DMS153 treated with DMSO at 0.1 percent for 48 hours (cell line): Measurements from ENCODE around the gene SMOC1.

Source experiments
- DNase-seq: peaks from one replicate; lab custom pipeline; 2025; ENCODE audit not compliant: unreplicated experiment; lab: John Stamatoyannopoulos, UW

SMOC1 gene

GRCh38 chr14:69941768-69942742 is 62.8 kb downstream of the SMOC1 start:
- DNase-seq: no peak

GRCh38 chr14:69943084-69943780 is 64.0 kb downstream of the SMOC1 start:
- no peak for DNase-seq

GRCh38 chr14:69945347-69945746 is 66.1 kb downstream of the SMOC1 start:
- DNase-seq: no peak

- DNase-seq: peak; percentile 25
Observed at GRCh38 chr14:69945912-69946311, 66.7 kb downstream of the SMOC1 start.

- no peak for DNase-seq
Observed at GRCh38 chr14:69948351-69948750, 69.1 kb downstream of the SMOC1 start.

DNA sequence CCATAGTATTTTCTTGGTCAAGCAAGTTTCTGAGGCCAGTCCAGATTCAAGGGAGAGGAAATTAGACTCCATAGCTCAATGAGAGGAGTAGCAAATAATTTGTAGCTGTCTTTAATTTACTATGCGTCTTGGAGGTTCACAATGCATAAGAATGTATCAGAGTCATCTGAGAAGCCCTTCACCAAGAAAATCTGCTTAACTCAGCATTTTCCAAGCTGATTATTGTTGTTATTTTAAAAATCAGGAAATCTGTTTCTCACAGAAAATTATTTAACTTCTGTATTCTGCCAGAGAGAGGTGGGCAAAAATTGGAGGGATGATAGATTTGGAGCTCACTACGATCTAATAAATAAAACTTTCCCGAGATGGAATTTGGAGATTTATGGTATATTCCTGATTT is 72.0 kb downstream of the SMOC1 start:
- no peak for DNase-seq

GRCh38 chr14:69951935-69952334 is 72.7 kb downstream of the SMOC1 start:
- no peak for DNase-seq

DNA sequence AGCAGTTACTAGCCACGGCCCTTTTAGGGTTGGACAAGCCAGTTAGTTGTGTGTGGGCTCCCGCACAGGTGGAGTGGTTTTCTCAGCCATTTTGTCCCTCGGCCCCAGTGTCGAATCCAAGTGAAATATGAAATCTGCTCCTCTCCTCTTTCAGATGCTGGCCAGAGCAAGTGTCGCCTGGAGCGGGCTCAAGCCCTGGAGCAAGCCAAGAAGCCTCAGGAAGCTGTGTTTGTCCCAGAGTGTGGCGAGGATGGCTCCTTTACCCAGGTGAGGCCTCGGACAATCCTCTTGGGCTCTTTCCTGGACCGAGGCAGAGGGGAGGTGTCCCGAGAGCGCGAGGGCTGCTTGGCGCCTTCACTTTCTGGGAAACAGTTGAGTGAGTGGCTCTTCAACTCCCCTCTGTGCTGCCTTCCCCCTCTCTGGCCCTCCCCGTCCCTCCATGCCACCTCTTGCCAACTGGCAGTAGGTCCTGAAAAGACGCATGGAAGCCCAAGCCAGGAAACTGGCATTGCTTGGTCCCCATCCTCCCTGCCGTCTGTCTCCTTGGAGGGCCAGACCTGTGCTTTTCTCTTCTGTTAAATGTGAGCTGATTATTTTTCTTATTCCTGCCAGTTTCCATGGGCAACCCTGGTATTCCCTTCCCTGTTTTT is 74.2 kb downstream of the SMOC1 start:
- no peak for DNase-seq

GRCh38 chr14:69955855-69956845 is 76.9 kb downstream of the SMOC1 start:
- no peak for DNase-seq

DNA sequence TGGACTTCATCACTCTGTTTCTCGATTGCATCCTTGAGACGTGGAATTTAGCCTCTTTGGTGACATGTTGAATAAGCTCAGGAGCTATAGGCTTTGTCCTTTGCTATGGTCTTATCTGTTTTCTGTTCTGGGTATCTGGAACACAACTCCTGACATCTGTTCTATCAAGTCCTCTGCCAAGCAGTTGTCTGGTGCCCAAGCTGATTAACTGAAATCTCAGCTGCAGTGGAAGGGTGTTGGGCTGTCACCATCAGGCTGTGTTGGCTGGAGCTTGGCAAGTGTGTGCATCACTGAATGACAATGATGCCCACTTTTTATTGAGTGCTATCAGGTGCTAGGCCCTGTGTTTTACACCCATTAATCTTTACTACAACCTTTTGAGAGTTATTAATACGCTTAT is 77.8 kb downstream of the SMOC1 start:
- DNase-seq: no peak

DNA sequence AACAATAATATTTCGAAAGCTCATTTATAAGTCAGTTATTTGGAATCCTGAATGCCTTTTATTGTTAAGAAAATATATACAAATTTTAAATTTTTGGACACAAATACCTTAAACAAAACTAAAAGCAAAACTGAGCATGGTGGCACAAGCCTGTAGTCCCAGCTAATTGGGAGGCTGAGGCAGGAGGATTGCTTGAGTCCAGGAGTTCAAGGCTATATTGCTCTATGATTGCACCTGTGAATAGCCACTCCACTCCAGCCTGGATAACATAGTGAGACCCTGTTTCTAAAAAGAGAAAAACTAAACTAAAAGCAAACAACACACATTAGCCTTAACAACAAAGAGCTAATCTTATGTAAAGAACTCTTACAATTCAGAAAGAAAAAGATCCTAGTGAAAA is 78.8 kb downstream of the SMOC1 start:
- DNase-seq: no peak

GRCh38 chr14:69959136-69959535 is 79.9 kb downstream of the SMOC1 start:
- no peak for DNase-seq

- no peak for DNase-seq
Observed at GRCh38 chr14:69960296-69960695, 81.1 kb downstream of the SMOC1 start.

- DNase-seq: no peak
Observed at GRCh38 chr14:69963966-69964365, 84.8 kb downstream of the SMOC1 start.

DNA sequence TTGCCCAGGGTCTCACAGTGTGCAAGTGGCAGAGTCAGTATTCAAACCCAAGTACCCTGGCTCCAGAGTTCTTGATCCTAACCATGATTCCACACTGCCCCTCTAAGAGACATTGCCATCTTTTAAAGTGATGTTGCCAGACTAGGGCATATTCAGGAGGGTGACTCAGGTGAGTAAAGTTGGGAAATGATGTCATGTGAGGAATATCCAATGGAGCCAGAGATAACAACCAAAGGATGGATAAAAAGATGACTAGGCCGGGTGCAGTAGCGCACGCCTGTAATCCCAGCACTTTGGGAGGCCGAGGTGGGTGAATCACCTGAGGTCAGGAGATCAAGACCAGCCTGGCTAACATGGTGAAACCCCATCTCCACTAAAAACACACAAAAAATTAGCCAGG is 85.6 kb downstream of the SMOC1 start:
- no peak for DNase-seq

DNA sequence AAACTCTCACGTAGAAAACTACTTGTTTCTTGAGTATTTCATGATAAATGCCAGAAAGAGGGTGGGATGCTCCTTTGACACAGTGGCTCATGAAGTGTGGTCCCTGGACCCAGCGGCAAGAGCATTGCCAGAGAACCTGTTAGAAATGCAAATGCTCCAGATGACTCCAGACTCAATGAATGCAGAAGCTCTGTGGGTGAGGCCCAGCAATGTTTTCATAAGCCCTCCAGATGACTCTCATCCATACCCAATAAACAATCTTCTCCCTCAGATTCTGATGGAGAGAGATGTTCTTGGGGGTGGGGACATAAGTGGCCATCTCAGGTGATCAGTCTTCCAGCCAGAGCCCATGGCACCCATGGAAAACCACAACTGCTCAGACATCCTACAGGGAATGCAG is 88.9 kb downstream of the SMOC1 start:
- DNase-seq: no peak

DNA sequence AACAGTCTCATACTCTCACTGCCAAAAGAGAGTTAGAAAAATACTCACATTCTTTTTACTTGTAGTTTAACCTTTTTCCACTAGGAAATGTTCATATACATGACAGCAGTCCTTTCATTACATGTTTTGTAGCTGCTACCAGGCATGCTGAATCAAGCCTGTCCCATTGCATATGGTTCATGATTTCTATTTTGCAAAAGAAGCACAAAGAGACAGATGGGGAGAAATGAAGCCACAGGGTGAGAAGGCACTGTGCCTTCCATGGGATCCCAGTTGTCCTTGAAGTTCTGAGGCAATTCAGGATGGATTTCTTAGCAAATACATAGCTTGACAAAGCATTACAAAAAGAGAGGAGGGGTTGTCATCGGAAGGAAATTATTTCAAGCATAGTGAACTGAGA is 89.5 kb downstream of the SMOC1 start:
- no peak for DNase-seq

- no peak for DNase-seq
Observed at GRCh38 chr14:69972755-69973154, 93.5 kb downstream of the SMOC1 start.

DNA sequence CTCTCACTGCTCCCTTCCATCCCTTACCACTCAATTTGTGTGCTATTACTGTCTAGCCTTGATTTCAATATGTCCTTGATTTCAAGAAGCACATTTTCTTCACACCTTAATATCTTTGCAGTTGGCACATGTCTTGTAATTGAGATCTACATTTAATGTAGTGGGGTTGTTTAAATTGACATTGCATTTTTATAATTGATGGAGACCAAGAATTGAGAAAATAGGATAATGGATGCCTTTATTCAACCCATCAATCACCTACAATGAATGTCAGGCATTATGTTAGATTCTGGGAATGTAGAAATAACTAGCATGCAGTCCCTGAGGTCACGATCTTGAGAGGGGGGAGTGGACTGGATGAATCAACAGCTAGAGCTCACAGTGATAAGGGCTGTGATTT is 94.6 kb downstream of the SMOC1 start:
- DNase-seq: no peak

GRCh38 chr14:69979882-69980281 is 100.7 kb downstream of the SMOC1 start:
- no peak for DNase-seq
